ENCODE results near the gene LAMA3.

DNA sequence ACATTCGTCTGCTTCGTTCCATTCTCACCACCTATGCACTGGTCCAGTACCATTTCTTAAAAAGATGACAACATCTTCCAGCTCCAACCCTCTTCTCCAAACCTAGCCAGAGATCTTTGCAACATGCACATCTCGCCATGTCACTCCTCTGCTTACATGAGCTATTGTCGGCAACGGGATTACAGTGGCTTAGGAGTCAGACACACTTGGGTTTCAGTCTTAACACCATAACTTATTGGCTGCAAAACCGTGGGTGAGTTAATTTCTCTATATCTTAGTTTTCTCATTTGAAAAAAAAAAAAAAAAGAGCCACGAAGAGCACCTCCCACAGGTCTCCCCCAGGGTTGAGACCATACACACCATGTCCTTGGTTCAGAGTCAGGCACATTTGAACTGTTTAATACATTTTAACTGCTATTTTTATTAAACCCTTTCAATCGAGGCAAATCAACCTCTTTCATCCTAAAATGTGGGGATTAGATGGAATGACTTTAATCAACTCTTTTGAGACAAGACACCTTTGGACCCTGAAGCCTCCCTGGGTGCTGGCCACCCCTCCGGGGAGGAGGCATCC is 27.4 kb upstream of the LAMA3 start:
- TF ChIP-seq, protein P1, sequence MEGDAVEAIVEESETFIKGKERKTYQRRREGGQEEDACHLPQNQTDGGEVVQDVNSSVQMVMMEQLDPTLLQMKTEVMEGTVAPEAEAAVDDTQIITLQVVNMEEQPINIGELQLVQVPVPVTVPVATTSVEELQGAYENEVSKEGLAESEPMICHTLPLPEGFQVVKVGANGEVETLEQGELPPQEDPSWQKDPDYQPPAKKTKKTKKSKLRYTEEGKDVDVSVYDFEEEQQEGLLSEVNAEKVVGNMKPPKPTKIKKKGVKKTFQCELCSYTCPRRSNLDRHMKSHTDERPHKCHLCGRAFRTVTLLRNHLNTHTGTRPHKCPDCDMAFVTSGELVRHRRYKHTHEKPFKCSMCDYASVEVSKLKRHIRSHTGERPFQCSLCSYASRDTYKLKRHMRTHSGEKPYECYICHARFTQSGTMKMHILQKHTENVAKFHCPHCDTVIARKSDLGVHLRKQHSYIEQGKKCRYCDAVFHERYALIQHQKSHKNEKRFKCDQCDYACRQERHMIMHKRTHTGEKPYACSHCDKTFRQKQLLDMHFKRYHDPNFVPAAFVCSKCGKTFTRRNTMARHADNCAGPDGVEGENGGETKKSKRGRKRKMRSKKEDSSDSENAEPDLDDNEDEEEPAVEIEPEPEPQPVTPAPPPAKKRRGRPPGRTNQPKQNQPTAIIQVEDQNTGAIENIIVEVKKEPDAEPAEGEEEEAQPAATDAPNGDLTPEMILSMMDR (IDR thresholded peaks at IDR 0.05; ENCODE audit: borderline replicate concordance, extremely low read depth, low read length, poor library complexity, severe bottlenecking) = no peak
- TF ChIP-seq EZH2 (IDR thresholded peaks at IDR 0.05; ENCODE audit: borderline replicate concordance, low read depth, low read length, severe bottlenecking) = no peak

All from DND-41 (cell line).